Fibroblast of upper back skin (primary cell): ENCODE measurements around the gene PRM1.

Source experiments
- DNase-seq: peaks from one replicate; pipeline ENCODE4 v3.0.0-alpha.2; 2013

The PRM1 gene

DNA sequence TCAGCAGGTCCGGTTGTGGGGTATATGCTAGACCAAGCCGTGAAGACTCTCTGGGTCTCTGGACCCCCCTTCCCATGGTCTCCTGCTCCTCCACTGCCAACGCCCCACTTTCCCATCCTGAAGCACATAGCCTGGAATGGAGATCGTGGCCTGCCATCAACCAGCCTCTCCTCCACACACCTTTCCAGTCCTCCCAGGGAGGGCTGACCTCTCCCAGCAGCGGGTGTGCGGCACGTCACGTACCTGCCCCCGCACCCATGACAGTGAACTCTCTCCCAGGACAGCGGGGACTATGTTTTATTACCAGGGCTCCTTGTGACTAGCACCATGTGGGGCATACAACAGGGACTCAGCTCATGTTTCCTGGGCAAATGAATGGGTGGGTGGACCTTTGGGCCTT, 9.5 kb downstream of the PRM1 start:
- DNase-seq = no peak

DNA sequence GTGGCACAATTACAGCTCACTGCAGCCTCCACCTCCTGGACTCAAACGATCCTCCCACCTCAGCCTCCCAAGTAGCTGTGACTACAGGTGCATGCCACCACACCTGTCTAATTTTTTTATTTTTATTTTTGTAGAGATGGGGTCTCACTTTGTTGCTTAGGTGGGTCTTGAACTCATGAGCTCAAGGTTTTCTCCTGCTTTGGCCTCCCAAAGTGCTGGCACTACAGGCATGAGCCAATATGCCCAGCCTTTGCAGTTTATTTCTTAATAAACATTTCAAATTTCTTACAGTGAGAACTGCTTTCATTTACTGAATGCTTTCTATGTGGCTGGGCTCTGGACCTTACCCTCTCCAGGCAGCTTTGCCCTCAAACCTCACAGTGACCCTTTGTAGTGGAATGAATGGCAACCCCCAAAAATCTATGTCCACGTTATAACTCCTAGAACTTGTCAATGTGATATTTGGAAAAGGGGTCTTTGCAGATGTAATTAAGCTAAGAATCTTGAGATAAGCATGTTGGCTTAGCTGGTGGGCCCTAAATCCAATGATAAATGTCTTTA, 10.4 kb downstream of the PRM1 start:
- DNase-seq = no peak

DNA sequence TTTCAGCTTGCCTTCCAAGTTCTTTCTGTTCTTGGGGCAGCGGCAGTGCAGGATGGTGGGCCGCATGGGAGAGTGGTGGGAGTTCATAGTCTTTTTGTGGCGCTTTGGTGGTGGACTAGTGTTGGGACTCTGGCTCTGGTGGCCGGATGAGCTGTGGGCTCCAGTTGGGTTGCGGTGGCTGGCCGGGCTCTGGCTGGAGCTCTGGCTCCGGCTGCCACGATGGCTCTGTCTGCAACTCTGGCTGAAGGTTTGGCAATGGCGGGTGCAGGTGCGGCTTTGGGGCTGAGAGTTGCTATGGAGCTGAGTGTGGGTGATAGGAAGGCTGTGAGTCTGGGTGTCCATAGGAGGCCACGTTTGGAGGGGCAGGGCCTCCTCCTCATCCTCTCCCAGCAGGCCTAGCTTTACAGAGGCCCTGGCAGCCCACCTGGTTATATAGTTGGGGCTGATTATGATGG, 12.2 kb downstream of the PRM1 start, which contains the start of gene TNP2:
TNP2 (minus strand) TSS at position 405 of the 455 bp plus-strand sequence; CDS start at position 342, 63 bp downstream.
- DNase-seq = no peak

DNA sequence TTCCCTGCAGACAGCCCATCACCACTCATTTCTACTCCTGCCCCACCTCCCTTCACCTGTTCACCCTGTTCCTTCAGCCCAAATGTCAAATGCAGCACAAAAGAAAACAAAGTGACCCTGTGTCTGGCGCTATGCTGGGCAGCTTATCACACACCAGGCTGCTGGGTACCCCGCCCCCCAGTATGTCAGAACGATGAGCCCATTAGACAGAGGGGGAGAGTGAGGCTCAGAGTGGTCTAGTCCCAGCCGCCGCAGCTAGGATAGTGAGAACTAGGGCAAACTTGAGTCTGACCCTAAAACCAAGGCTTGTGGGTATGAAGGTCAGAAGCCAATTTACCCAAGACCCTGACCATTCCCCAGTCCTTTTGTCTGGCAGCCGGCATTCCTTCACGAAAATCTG, 16.0 kb downstream of the PRM1 start:
- no peak for DNase-seq

DNA sequence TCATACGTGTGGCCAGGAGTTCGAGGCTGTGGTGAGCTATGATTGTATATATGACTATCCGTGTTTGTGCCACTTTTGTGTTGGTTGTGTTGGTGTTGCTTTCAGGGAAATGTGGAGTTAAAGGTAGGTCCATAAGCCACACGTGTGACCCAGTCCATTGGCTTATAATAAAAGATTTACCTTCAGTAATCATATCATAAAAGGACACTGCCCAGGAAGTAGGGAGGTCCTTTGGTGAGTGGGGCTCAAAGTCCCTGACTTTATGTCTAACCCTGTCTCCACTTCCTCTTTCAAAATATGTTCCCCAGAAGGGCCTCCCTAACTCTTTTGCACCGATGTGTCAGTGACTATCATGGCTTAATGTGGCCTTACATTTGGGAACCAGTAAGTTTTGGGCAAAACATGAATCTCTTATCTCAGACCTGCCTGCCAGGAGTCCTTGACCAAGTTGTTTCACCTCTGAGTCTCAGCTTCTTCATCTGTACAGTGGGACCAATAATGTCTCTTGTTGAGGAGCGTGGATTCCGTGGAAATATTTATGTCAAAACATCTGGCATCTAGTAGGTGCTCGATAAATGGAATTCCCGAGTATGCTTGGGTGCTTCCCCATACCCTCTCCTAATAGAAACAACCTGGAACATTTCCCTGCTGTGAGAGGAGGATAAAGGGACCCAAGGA, 16.8 kb downstream of the PRM1 start:
- DNase-seq = no peak

DNA sequence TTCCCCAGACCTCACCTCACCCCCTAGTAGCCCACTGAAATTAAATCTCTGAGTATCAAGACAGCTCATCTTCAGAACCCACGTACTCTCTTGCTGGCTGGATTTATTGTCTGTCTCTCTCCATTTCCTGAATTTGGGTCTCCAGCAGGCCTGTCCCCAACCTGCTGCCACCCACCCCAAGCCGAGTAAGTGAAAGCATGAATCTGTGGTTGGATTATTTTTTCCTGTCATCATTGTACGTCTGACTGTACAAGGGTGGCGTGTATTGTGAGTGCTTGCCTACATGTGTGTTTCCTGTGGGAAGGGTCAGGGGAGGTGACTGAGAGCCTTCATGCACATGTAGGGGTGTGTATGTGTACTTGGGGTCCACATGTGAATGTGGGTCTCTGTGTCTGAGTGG, 17.4 kb downstream of the PRM1 start:
- DNase-seq = no peak

DNA sequence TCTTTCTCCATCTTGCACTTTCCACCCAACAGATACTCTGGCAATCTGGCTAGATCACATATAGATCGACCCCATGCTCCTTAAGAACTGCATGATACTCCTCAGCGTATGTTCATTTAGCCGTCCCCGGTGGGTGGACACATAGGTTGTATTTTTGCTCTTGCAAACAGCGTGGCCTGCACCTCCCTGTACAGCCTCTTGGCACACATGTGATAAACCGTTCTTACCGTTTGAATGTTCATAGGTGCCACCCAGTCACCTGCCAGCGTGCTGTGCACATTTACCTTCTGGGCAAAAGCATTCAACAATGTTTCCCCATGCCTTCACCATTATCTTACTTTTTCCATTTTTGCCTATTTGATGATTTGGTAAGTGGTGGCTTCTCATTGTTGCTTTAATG, 18.2 kb downstream of the PRM1 start:
- DNase-seq = no peak

DNA sequence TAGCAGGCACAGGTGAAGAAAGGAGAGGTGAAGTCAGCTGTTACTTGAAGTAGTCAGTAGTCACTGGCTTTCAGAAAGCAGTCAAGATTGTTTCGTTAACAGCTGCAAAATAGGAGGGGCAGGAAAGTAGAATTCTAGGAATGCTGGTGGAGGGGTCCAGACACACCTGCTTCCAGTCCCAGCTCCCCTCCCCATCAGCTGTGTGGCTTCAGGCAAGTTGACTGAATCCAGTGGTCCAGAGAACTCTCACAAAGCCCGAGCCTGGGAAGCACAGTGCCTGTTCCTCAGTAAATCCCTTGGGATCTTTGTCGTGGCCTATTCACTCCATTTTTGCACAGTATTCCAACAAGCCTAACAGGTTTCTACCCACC, 20.5 kb downstream of the PRM1 start:
- DNase-seq = no peak

DNA sequence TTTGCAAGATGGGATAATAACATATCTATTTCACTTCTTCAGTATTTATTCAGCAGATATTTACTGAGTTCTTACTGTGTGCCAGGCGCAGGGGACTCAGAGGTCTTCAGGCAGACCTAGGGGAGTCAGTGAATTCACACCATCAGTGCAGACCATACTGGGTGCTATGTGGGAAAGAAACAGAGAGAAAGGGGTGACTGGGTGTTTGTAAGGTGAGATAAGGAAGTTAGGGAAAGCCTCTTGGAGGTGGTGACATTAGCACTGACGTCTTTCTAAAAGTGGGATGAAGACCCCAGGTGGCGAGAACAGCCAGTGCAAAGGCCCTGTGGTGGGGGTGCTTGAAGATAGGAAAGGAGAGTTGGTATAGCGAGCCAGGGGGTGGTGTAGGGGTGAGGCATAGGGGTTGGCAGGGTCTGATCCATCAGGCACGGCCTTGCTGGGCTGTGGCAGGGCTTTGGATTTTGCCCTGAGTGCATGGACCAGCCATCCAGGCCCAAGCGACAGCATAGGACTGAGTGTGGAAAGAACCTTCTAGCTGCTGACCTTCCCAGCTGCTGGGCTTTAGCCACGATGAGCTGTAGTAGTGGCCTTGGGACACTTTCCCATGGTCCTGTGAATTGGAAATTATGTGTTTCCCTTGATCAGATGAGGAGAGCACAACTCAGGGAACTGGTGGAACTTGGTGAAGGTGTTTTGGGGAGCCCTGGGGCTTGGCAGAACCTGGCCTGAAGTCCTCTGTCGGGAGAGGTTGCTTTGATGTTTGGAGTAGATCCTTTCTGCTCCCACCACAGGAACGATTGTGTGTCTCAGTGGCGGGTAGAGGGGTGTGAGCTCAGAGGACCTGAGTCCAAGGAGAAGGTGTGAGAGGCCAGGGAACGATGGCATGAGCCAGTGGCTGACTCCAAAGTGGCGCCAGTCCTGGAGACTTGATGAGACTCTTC, 21.2 kb downstream of the PRM1 start:
- DNase-seq = no peak

DNA sequence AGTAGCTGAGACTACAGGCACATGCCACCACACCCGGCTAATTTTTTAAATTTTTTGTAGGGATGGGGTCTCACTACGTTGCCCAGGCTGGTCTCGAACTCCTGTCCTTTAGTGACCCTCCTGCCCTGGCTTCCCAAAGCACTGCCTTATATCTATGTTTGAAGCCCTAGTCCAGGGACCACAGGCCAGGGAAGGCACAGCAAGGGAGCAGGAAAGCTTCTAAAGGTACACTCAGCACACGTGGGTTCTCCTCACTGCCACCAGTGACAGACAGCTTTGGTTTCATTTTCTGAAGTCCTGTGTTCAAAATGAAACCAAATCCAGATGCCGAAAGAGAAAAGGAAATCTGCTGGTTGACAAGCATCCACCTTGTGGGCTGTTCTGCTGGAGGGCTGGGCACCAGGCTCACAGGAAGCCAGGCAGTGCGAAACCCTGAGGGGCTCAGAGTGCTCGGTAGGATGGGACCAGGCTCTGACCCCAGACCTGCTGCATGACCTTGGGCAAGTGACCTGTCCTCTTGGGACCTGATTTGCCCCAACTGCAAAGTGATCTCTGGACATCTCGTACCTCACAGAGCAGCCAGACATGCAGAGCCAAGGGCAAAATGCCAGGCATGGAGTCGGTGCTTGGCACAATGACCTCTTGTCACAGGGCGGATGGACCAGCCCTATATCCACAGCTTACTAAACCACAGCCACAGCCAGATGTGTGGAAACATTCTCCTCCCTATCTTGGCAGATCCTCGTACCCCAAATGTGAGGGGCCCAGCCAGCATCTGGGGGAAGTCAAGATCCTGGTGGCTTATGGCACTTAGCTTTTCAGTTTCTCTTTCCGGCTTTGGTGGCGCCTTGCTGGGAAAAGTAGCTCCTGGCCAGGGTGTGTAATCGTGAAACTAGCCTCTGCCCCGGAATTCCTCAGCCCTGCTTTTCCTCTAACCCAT, 22.3 kb downstream of the PRM1 start:
- no peak for DNase-seq

DNA sequence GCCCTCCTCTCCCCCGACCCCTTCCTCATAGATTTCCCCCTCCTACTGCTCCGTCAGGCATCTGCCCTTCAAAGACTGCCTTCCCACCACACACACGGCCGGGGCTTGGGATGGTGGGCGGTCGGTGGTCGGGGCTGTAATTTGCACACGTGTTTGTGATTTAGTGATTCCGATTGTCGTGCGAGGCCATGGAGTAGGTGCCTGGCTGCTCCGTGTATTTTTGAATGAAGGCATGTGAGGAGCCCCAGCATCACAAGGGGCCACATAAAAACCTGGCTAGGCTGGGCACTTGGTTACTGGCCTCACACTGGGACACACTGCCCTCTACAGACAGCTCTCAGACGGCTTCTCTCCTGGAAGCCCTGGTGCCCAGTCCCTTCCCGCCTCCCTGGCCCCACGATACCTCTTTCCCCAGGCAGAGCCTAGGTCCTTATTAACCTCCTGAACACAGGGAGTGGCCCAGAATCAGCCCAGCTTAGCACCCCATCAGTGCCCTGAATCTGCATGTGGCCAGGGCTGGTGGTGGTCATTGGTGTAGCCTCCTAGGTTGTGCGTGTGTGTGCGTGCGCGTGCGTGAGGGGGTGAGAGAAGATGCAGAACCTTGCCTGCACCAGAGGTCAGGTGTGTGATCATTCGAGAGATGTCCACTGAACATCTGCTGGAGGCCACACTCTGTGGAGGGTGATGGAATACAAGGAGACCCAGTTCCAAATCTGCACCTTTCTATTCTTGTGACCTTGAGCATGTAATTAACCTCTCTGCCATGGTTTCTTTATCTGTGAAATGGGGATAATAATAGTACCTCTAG, 23.8 kb downstream of the PRM1 start:
- DNase-seq = peak; percentile 80

DNA sequence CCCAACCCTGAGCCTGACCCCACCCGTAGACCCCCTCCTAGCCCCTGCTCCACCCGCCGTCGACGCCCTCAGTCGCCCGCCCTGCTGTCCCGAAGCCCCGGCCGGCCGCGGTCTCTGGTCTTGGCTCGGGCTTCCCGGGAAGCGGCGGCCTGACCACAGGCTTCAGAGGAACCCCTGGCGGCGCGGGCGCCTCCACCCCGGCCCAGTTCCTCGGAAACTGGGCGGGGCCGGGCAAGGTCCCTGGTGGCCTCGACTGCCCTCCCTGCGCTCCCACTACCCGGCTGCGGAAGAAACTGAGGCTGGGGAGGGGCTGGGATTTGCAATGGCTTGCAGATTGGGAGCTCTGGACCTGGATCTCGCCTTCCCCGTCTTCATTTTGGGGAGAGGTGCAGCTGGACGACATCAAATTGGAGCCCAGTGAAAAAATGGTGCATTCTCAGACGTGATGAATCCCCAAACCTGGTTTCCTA, 24.4 kb downstream of the PRM1 start:
- peak; percentile 44 for DNase-seq

DNA sequence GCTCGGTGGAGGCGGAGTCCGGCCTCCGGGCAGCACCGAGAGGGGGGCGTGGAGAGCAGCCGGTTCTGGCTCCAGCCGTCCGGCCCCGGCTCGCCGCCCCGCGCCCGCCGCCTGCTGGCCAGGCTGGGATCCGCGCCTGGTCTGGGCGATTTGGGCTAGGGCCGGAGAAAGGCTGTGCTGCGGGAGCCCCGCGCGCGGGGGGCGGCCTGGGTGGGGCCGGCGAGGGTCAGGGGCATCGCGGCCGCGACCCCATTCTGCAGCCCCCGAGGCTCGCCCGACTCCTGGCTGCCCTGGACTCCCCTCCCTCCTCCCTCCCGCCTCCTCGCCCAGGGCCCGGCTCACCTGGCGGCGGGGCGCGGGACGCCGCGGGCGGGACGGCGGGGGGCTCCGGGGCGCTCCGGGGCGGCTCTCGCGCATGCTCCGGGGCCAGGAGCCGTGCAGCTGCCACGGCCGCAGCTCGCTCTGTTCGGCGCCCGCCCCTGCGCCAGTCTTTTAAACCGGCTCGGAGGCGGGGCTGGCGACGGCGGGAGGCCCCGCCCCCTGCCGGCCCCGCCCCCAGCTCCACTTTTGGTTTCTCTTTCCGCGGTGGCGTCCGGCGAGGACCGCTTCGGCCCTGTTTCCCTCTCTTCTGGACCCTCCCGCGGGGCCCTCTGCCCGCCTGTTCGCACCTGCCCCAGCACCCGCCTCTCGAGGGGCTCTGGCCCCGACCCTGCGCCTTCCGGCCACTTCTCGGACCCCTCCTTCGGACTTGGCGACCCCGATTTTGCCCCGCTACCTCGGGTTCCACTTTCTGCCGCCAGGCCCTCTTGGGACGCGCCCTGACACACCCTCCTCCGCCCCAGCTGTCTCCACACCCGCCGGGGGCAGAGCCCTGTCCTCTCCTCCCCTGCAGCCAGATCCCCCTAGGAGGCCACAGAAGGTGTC, 25.1 kb downstream of the PRM1 start, which contains the start of gene SOCS1:
SOCS1 (minus strand) TSS at position 468 of the 924 bp plus-strand sequence. CDS start 726 bp downstream, outside the sequence.
- DNase-seq = peak; percentile 86

DNA sequence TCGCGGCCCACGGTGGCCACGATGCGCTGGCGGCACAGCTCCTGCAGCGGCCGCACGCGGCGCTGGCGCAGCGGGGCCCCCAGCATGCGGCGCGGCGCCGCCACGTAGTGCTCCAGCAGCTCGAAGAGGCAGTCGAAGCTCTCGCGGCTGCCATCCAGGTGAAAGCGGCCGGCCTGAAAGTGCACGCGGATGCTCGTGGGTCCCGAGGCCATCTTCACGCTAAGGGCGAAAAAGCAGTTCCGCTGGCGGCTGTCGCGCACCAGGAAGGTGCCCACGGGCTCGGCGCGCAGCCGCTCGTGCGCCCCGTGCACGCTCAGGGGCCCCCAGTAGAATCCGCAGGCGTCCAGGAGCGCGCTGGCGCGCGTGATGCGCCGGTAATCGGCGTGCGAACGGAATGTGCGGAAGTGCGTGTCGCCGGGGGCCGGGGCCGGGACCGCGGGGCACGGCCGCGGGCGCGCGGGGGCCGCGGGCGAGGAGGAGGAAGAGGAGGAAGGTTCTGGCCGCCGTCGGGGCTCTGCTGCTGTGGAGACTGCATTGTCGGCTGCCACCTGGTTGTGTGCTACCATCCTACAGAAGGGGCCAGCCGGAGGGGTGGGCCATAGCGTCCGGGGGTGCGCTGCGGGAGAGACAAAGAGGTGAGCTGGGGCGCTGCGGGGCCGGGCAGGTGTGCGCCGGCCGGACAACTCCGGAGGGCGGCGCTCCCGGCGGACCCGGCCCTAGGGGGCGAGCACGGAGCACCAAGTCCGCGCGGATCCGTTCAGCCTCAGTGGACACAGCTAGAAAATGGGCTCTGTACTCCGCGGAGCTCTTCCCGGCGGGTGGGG, 26.0 kb downstream of the PRM1 start:
- peak; percentile 44 for DNase-seq

DNA sequence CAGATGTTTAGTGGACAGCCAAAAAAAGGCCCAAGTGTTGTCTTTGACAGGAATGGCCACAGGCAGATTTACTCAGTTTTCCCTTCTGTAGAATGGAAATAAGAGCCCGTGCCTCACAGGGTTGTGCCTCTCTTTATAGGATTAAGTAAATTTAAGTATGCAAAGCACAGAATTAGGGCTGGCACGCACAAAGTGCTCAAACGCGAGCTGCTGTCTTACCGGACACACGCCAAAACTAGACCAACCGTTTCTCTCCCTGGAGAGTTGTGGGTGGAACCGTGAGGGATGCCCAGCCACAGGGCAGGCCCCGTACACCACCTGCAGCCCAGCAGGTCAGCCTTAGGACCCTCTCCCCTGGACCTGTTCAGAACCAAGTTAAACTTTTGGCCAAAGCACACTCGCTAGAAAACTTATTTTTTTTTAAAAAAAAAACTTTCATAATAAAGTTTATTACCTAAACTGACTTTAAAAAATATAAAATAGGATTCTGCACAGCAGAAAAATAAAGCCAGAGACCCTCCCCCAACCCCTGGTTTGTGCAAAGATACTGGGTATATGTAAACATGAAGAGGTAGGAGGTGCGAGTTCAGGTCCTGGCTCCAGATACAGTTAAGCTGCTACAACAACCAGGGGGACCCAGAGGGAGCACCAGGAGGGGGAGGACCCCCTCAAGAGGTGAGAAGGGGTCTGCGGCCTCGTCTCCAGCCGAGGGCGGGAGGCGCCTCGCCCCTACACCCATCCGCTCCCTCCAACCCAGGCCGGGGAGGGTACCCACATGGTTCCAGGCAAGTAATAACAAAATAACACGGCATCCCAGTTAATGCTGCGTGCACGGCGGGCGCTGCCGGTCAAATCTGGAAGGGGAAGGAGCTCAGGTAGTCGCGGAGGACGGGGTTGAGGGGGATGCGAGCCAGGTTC, 26.9 kb downstream of the PRM1 start:
- DNase-seq = no peak

DNA sequence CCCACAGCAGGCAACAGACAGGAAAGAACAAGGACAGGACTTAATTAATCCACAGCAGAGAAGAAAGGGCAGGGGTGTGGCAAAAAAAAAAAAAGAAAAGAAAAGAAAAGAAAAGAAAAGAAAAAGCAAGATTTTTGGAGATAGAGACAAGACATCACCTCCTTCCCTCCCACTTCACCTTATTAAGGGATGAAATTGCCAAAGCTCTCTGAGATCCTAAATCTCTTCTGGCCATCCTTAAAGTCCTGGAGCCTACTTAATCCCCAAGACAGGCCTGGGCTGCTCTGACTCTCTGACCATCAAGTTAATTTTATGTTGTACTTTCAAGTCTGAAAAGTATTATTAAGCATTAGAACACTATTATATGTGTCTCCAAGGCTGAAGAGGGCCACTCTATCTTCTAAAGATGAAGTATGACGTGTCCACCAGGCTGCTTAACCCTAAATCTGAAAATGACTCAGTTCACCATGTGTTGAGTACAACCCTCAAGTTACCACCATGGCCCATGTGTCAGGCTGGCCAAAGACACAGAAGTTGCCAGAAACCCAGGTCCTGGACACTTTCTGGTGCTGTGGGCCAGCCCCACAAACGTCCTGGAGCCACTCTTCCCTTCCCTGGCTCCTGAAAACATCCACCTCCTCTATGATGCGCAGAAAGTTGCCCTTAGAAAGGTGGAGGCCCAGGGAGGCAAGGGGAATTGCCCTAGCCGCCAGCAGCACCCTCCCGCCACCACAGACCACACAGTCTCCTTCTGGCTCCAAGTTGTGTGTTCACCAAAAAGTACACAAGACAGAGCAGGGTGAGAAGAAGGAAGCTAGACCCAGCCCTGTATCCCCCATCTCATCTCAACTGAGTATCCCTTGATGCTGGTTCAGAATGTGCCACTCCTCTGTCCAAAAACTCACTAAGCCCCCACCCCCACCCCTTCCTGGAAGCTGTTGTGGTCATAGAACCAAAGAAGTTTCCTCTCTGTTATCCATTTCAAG, 27.8 kb downstream of the PRM1 start:
- DNase-seq = no peak

DNA sequence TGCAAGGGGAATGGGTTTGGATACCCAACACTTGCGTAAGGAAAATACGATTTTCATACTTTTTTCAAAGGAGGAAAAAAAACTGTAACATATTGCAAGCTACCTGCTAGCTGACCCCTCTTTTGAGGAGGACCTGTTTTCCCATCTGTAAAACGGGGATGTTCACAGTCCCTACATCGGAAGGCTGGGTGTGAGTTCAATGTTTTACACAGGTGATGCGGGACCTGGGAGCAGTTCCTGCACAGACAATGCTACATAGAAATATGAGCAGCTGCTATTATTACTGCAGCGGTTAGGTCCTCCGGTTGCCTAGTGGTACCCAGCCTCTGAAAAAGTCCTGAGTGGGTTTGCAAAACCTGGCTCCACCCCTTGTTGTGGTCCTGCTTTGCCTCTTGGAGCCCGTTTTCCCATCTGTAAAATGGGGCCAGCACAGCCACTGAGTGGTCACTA, 28.6 kb downstream of the PRM1 start:
- no peak for DNase-seq
